IPS-18c (cell line): ENCODE data around the gene HIRIP3.
"Not testable (repeated sequence)": the region's sequence is repeated elsewhere in the genome, so short reads cannot be mapped to it uniquely, and the experiment has no call there.

Experiments used
- H3K4me3 ChIP-seq: 2 replicates; pipeline ENCODE4 v1.7.0; 2013; ENCODE audit warnings: low read depth, mild to moderate bottlenecking, low read length, moderate library complexity; ENCODE audit not compliant: insufficient read depth
- H3K9me3 ChIP-seq: one replicate; pipeline ENCODE4 v1.6.1; 2013; ENCODE audit warnings: mild to moderate bottlenecking, low read length, moderate library complexity; ENCODE audit not compliant: control insufficient read depth, insufficient read depth

HIRIP3 gene

DNA sequence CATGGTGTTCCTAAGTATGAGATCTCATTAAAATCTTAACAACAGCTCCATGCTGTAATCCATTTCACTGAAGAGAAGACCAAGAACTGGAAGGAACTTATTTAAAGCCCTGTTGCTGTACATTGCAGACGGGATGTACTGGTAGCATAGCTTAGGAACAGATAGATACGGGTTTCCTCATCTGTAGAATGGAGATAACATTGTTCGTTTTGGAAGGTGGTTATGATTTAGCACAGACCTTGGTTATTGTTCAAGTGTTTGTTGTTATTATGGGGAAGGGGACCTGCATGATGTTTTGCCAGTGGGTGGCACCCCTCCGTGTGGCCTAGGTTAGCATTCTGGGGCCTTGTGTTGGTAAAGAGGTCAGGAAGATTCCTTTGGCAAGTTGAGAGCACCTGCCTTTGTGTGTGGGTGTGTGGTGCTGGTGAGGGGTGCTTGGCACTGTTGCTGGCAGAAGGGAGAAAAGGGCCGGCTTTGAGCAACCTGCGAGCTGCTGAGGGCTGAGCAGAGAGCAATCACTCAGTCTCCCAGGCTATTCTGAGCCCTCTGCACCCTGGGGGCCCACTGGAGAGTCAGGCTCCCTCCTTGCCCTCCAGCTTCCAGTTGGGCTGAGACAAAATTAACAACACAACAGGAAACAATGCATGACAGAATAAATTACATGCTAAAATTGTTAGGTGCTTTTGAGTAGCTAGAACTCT, 19.5 kb downstream of the HIRIP3 start:
- 0 out of 2 replicates have a peak overlapping the region, but pooled peaks have one; percentile 0 for H3K4me3 ChIP-seq
- peaks cover 4% of the 10 kb centered on the region for H3K9me3 ChIP-seq

DNA sequence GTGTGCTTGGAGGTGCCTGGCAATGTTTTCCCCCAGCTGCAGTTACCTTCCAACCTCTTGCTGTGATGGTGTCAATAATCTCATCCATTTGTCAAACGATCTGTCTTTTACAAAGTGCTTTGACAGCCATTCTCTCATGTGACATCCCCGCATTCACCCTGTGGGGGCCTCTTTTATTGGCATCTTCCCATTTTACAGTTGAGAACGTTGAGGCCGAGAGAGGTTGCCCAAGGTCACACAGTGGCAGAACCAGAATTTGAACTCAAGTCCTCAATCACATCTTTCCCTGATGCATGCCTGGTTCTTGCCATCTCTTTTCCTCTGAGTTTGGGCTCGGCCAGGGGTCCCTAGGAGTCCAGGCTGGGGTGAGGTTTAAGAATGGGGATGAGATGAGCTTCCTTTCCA, 20.3 kb downstream of the HIRIP3 start:
- Histone ChIP-seq H3K9me3 (peaks cover 4% of the 10 kb centered on the region), H3K4me3 (peak overlapping the region; percentile 88)

DNA sequence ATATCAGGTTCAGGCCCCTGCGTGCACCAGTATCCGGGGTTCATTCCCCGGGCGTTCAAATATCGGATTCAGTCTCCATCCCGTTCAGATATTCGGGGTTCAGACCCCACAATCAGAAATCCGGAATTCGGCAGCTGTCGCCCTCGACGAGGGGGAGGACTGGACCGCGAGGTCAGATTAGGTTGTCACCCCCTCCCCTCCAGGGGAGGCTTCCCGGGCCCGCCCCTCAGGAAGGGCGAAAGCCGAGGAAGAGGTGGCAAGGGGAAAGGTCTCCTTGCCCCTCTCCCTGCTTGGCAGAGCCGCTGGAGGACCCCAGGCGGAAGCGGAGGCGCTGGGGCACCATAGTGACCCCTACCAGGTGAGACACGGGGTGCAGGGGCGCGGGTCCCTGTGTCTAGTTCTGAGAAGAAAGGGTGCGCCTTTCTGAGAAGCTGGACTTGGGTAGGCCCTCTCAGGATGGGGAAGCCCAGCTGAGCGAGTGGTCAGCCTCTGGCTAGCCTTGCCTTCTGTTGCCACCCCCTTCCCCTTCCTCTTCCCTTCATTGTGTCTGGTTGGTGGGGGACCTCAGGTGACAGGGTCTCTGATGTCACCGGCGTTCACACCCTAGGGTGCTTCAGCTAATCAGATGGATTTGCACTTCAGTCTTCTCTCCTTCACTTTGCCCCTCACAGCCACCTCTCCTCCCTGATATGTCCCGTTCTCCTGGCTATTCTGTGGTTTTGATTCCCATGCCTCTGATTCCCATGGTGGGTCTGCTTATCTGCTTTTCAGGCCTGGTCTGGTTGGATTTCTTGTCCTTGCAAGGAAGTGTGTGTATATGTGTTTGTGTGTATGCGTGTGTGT, 20.9 kb downstream of the HIRIP3 start:
- Histone ChIP-seq H3K4me3 (peak overlapping the region; percentile 88), H3K9me3 (peaks cover 4% of the 10 kb centered on the region)

GRCh38 chr16:29973384-29974246, 21.8 kb downstream of the HIRIP3 start, which contains the start of gene TAOK2:
TAOK2 (plus strand) TSS chr16:29973868; CDS start chr16:29977773, 3,905 bp downstream.
- H3K4me3 ChIP-seq, result peak within 1 kb of the TSS; percentile 88
- H3K9me3 ChIP-seq, result peaks cover 4% of the 10 kb centered on the region

DNA sequence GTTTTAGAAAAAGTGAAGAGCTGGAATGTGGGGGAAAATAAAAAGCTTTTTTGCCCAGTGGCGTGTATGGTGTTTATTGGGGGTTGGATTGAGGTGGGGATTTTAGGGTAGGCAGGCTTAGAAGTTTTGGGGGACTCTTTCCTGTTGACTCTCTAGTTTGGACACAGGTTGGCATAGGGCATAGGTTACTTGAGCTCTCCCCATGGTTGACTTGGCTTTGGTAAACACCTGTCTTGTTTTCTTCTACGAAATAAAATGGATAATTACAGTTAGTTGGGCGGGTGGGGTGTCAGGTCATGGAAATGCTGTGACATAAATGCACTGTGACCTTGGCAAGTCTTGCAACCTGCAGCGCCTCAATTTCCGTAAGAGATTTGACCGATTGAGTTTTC, 22.4 kb downstream of the HIRIP3 start:
- Histone ChIP-seq H3K9me3 (peaks cover 4% of the 10 kb centered on the region), H3K4me3 (no peak overlapping the region)

DNA sequence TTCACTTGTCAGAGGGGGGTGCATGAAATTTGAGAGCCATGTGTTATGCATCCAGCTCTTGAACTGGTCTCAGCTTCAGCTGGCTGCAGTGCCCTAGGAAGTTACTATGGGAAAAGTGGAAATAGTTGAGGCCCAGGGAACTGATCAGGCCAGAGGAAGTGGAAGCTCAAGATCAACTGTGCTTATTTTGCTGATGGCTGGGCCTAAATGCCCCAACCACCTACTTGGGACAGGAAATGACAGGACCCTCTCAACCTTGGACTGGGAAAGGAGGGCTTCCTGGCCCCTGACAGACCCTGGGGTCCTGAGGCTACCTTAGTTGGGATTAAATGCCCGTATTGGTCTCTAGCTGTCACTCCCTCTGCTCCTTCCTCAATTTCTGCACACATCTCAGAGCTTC, 22.9 kb downstream of the HIRIP3 start:
- H3K9me3 ChIP-seq, result peaks cover 4% of the 10 kb centered on the region
- H3K4me3 ChIP-seq, result no peak overlapping the region

DNA sequence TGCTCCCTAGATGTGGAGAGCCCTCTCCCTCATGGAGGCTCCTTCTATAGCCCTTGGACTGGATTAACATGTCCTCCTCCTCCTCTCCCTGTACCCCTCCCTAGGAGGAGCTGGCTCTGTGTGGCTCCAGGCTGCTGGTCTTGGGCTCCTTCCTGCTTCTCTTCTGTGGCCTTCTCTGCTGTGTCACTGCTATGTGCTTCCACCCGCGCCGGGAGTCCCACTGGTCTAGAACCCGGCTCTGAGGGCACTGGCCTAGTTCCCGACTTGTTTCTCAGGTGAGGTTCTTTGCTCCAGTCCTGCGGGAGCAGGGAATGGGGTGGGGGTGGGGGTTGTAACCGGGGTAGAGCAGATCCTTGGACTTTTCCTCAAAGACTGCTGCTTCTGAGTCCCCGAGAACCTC, 24.1 kb downstream of the HIRIP3 start:
- Histone ChIP-seq H3K9me3 (peaks cover 4% of the 10 kb centered on the region), H3K4me3 (no peak overlapping the region)

- Histone ChIP-seq H3K4me3 (no peak overlapping the region), H3K9me3 (peaks cover 4% of the 10 kb centered on the region)
Observed at GRCh38 chr16:29968205-29968604, 27.2 kb downstream of the HIRIP3 start.

DNA sequence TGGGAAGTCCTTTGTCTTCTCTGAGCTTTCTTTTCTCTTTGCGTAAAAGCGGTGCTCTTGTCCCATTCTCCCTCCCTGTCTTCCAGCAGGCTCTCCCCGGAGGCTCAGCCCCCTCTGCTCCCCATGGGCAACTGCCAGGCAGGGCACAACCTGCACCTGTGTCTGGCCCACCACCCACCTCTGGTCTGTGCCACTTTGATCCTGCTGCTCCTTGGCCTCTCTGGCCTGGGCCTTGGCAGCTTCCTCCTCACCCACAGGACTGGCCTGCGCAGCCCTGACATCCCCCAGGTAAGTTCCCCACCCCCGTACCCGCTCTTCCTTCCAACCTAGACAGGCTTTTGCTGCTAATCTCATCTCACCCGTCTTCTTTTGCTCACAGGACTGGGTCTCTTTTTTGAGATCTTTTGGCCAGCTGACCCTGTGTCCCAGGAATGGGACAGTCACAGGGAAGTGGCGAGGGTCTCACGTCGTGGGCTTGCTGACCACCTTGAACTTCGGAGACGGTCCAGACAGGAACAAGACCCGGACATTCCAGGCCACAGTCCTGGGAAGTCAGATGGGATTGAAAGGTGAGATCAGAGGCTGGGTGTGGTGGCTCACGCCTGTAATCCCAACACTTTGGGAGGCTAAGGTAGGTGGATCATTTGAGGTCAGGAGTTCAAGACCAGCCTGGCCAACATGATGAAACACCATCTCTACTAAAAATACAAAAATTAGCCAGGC, 32.2 kb downstream of the HIRIP3 start:
- H3K9me3 ChIP-seq, result no peaks in the 10 kb centered on the region
- H3K4me3 ChIP-seq, result no peak overlapping the region

GRCh38 chr16:29962344-29962994, 32.9 kb downstream of the HIRIP3 start:
- H3K9me3 ChIP-seq, result no peaks in the 10 kb centered on the region
- H3K4me3 ChIP-seq, result peak overlapping the region; percentile 84

GRCh38 chr16:29961479-29962343, 33.7 kb downstream of the HIRIP3 start, which contains the start of gene TMEM219:
TMEM219 (plus strand) TSS chr16:29962079; CDS start chr16:29963144, 1,065 bp downstream.
- no peaks in the 10 kb centered on the region for H3K9me3 ChIP-seq
- peak within 1 kb of the TSS; percentile 84 for H3K4me3 ChIP-seq

GRCh38 chr16:29961127-29961478, 34.3 kb downstream of the HIRIP3 start:
- Histone ChIP-seq H3K9me3 (no peaks in the 10 kb centered on the region), H3K4me3 (peak overlapping the region; percentile 84)

- not testable (repeated sequence) for H3K4me3 ChIP-seq, H3K9me3 ChIP-seq
Observed at GRCh38 chr16:29959821-29960220, 35.6 kb downstream of the HIRIP3 start.

GRCh38 chr16:29959293-29959692, 36.1 kb downstream of the HIRIP3 start:
- H3K4me3 ChIP-seq, result no peak overlapping the region
- no peaks in the 10 kb centered on the region for H3K9me3 ChIP-seq

DNA sequence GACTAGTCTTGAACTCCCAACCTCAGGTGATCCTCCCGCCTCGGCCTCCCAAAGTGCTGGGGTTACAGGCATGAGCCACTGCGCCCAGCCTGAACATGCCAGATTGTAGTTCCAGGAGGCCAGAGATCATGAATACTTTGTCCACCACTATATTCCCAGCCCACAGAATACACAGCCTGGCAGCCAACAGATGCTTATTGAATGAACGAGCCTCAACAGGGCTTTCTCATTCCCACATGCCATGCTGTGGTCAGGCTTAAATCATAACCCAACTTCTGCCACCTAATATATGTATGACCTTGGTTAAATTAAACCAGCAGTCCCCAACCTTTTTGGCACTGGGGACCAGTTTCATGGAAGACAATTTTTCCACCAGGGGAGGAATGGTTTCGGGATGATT, 36.7 kb downstream of the HIRIP3 start:
- no peak overlapping the region for H3K4me3 ChIP-seq

More for the DNA sequence above, 36.7 kb downstream of the HIRIP3 start:
- H3K9me3 ChIP-seq, result no peaks in the 10 kb centered on the region
